ENCODE measurements around the gene MCL1.
A peak's percentile ranks its signal among the peaks of the same experiment; 100 is the strongest.
"Not testable (repeated sequence)": the region's sequence is repeated elsewhere in the genome, so short reads cannot be mapped to it uniquely, and the experiment has no call there.

The MCL1 gene

DNA sequence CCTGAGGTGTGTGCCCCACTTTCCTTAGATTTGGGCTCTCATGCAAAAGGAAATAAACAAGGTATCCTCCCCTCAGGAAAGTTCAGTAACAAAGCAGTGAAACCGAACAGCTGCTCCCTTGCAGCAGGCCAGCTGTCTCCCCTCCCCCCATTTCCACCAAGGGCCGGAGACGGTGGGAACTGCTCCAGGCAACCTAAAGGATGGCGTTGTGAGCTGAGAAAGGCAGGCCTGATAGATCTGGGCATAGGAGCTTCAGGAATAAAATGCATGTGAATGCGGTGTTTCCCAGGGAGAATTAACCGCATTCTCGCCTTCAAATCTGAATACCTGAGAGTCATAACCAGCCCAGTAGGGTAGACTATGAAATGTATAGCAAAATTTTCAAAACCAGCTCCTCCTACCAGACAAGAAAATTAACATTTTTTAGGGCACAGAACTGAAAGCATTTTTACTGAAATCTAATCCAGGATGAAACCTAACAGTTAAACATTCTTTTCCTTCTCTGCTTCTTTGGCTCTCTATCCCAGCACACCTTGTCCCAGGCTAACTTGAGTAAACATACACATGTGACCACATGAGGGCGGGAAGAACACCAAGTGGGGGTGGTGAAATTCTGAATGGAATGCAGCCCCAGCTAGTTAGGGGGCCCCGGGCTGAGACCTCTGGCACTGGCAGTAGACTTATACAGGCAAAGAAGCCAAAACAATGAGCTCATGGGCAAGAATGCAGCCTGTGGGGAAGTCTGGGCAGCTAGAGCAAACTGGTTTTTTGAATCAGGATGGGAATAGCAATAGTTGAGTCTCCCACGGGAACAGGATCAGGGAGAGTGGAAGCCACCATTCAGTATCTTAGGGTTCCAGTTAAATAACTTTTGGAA, 11.5 kb downstream of the MCL1 start:
- DNase-seq = peak; percentile 86 to 93

DNA sequence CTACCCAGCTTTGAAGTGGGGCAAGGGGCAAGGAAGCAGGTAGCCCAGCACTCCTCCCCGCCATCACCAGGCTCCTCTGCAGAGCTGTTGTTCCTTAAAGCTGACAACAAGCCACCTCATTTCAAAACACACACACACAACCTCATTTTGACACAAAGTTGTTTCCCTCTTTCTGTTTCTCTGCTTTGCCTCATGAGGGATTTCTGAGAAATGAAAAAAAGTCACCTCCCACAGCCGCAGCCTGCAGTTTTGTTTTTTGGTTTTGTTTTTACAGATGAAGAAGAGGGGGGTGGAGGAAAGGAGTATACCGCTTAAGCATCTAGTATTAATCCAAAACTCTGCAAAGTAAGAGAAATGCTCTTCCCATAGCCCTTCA, 12.1 kb downstream of the MCL1 start:
- no peak for DNase-seq

DNA sequence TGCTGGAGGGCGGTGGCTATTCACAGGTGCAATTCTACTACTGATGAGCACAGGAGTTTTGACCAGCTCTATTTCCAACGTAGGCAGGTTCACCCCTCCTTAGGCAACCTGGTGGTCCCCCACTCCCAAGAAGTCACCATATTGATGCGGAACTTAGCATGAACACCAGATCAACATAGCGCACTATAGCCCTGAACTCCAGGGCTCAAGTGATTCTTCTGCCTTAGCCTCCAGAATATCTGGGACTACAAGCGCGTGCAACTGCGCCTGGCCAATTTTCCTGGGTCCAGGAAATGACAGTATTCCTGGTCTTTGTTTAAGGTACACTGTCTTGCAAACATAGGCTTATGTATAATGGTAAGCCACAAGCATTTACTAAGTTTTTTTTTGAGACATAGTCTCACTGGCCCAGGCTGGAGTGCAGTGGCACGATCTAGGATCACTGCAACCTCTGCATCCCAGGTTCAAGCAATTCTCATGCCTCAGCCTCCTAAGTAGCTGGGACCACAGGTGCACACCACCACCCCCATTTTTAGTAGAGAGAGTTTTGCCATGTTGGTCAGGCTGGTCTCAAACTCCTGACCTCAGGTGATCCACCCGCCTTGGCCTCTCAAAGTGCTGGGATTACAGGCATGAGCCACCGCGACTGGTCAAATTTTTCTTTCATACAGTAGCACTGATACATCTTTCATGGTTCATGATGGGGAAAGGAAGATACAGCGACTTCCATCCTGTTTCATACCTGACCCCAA, 12.6 kb downstream of the MCL1 start:
- DNase-seq = no peak

DNA sequence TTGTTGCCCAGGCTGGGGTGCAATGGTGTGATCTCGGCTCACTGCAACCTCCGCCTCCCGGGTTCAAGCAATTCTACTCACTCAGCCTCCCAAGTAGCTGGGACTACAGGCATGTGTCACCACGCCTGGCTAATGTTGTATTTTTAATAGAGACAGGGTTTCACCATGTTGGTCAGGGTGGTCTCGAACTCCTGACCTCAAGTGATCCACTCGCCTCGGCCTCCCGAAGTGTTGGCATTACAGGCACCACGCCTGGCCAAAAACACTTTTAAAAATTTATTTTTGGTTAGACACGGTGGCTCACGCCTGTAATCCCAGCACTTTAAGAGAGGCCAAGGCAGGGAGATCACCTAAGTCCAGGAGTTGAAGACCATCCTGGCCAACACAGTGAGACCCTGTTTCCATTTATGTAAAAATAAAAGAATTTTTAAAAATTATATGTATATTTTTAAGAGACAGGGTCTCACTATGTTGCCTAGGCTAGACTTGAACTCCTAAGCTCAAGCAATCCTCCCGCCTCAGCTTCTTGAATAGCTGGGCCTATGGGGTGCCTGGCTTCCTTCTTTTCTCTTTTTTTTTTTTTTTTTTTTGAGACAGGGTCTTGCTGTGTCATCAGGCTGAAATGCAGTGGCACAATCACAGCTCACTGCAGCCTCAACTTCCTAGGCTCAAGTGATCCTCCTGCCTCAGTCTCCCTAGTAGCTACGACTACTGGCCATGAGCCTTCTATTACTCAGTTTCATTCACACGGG, 14.0 kb downstream of the MCL1 start:
- not testable (repeated sequence) for DNase-seq

DNA sequence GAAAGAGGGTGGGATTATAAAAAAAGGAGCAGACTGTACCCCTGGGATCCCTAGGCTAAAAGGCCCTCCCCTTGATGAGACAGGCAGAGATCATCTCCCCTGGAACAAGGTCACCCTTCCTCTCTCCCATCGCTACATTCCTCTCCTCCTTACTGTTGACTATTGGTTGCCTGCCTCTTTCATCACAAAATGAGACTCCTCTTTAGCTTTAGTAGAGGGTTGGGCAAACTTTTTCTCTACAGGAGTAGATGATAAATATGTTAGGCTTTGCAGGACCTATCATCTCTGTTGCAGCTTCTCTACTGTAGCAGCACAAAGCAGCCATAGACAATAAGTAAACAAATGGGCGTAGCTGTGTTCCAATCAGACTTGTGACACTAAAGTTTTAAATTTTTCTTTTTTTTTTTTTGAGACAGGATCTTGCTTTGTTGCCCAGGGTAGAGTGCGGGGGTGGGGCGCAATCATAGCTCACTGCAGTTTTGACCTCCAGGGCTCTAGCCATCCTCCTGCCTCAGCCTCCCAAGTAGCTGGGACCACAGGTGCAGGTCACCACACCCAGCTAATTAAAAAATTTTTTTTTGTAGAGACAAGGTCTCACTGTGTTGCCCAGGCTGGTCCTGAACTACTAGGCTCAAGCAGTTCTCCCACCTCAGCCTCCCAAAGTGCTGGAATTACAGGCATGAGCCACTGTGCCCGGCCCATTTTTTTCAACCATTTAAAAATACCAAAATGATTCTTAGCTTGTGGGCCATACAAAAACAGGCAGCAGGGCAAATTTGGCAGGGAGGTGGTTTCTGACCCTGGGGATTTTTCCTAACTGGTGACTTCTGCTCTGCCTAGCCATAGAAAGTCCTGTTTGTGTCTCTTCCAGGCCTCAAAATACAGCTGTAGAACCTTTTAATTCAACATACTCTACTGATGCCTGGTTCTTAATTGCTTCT, 15.1 kb downstream of the MCL1 start:
- DNase-seq = no peak

DNA sequence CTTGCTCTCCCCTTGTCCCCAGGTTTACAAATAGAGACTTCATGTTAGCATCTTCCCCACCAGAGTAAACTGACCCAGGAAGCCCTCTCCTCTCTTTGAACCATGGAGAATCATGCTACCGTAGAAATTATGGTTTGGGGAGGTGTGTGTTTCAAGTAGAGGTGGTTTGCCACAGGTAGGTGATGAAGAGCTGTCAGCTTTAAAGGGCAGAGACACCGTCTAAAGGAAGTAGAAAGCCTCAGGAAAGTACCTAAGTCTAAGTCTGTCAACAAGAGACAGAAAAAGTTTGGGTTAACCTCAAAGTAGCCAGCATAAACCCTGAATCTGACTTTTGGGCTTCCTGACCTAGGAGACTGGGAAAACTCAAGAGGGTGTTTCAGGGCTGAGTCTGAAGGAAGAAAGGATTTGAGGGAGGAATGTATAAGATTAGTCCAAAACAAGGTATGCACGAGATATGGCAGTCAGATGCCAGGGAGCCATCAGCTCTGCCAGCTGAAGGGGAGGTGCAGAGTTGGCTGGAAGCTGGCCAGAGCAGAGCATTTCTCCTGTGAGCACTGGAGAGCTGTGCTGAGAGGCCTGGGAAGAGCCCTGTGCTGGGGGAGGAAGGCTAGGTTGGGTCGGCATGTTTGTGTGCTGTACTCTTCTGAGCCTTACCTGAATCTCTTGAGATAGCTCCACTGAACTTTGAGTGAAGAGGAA, 15.9 kb downstream of the MCL1 start:
- DNase-seq = peak; percentile 88 to 90

DNA sequence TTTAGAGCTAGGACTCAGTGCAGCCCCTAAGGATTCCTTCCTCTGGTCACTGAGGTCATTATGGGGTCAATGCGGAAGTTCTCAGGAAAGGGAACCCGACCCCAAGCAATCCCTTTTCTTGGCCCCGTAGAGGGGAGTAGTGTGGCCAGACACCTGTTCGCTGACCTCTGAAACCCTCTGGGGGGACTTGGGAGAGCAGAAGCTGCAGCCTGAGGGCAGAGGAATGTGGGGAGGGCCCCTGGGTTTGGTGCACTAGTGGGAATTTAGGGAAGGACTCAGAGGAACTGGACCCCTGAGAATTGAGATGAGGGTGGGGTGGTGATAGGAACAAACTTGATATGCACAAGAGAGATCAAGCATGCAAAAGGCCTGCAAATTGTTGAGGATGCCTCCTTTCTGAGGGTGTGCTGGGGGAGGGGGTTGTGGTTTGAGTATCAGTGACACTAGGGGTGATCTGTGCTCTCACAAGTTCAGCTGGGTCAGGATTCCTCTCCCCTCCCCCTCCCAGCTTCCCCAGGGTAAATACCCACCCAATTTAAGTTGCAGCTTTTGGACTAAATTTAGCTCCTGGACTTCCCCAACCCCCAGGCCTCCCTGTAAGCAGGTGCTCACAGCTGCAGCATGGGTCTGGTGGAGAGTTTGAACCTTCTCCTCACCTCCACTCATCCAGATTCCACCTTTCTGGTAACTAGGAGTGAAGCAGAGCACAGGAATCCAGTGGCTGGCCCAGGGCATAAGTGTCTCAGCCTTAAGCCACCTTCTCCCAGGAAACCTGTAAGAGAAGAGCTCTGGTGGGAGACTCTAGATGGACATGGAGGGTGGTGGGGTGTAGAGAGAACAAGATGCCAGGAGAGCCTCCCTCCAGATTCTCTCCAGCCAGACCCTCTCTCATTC, 16.7 kb downstream of the MCL1 start:
- peak; percentile 56 to 76 for DNase-seq

DNA sequence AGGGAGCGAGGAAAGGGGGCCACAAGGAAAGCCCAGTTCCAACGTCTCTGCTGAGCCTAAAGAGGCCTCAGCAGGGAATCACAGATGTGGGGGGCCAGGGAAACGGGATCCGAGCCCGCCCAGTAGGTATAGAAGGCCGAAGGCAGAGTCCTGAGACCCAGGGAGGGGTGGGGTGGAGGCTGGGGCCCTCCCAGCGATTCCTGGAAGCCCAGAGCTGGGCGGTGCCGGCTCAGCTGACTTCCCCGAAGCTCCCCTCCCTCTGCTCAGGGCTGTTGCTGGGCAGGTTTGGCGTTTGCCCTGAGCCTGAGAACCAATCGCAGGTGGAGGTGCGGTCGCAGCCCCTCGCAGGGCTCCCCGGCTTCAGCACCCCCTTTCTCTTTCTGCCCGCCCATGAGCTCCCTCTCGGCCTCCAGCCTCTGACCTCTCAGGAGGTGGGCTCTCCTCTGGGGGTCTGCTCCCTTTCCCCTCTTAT, 17.4 kb downstream of the MCL1 start:
- peak; percentile 93 to 96 for DNase-seq

DNA sequence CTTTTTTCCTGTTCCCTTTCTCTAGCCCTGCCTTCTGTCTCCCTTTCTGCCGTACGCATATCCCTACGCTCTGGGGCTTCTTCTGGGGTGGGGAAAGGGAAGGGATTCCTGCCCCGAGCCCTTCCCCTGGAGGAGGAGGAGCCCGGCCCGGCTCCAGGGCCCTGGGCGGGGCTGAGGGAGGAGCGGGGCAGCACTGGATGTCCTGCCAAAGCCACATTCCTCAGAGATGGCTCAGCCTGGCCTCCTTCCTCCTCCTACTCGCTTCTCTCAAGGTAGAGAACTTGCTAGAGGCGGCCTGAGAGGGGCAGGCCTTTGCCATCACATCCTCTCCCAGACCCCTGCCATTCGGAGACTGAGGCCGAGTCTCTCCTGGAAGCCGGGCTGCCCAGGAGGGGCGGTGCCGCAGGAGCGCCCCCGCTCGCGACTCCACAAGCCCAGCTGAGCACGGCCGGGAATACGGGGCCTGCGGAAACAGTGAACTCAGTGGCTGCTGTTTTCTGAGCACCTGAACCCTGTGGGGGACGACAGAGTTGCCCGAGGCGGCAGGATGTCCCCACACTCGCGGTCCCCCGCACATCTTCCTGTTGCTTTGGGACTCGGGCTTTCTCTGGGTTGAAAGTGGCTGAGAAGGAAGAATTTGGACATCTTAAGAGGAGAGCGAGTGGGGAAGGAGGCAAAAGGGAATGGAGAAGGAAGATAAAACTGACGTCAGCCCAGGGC, 18.0 kb downstream of the MCL1 start:
- peak; percentile 91 to 95 for DNase-seq

DNA sequence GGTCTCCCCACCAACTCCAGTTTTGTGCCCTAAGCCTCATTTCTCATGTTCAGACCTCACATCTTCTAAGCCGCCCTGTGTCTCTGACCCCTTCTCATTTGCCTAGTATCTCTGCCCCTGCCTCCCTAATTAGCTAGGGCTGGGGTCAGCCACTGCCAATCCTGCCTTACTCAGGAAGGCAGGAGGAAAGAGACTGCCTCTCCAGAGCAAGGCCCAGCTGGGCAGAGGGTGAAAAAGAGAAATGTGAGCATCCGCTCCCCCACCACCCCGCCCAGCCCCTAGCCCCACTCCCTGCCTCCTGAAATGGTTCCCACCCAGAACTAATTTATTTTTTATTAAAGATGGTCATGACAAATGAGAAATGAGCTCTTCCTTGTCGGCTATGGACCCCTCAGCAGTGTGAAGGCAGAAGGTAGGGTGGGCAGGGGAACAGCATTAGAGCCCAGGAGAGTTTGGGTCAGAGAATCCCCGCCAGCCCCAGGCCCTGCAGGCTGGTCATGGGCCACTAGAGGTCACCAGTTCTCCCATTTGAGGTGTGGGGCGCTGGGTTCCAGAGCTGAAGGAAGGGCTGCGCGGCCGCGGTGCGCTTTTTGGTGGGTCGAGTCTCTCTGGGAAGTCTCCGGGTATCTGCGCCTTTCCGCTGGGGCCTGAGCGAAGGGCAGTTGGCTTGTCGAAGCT, 18.7 kb downstream of the MCL1 start:
- peak; percentile 95 to 98 for DNase-seq

DNA sequence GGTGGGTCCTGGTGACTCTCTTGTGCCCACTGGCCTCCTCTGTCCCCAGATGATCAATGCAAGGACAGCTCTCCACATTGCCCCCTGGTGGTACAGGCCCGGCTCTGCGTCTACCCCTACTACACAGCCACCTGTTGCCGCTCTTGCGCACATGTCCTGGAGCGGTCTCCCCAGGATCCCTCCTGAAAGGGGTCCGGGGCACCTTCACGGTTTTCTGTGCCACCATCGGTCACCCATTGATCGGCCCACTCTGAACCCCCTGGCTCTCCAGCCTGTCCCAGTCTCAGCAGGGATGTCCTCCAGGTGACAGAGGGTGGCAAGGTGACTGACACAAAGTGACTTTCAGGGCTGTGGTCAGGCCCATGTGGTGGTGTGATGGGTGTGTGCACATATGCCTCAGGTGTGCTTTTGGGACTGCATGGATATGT, 19.4 kb downstream of the MCL1 start:
- DNase-seq = peak; percentile 83 to 89

DNA sequence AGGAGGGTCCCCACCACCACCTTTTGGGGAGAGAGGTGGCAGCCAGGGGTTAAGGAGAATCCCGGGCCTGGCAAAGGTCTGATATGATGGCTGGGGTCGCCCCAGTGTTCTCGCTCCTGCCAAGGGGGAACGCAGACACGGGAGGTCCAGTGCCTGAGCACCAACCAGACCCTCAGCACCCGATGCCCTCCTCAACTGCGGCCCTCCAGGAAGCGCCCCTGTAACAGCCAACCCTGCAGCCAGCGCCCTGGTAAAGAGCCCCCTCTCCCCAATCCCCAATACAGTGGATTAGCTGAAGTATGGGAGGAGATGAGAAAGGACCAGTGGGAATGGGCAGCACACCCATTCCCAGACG, 19.8 kb downstream of the MCL1 start:
- no peak for DNase-seq

DNA sequence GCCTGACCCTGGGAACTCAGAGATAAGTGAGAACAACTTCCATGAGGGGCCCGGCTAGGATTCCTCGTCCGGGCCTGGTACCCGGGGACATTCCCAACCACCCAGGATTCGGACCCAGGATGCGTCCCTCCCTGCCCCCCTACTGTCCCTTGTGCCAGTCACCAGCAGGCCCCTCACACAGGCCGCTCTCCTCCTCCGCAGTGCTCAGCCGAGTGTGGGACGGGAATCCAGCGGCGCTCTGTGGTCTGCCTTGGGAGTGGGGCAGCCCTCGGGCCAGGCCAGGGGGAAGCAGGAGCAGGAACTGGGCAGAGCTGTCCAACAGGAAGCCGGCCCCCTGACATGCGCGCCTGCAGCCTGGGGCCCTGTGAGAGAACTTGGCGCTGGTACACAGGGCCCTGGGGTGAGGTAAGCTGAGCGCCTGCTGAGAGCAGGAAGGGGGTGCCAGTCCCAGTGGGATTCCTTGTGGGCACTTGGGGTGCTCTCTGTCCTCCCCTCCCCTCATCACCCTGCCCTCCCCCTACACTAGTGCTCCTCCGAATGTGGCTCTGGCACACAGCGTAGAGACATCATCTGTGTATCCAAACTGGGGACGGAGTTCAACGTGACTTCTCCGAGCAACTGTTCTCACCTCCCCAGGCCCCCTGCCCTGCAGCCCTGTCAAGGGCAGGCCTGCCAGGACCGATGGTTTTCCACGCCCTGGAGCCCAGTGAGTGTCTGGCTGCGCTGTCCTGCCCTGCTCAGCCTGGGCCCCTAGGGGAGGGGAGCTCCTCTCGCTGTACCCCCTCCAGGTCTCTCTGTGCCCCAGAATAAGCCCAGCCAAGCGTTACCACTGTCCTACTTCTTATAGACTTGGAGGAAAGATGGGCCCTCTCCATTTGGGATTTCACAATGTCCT, 20.4 kb downstream of the MCL1 start:
- DNase-seq = no peak

DNA sequence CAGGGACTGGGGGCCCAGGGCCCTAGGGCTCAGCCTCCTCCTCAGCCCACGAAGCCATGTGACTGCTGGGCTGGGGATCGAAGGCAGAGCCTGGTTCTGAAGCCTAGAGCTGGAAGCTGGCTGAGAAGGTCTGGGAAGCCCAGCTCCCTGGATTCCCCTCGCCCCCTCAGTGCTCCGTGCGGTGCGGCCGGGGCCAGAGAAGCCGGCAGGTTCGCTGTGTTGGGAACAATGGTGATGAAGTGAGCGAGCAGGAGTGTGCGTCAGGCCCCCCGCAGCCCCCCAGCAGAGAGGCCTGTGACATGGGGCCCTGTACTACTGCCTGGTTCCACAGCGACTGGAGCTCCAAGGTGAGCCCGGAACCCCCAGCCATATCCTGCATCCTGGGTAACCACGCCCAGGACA, 21.1 kb downstream of the MCL1 start:
- no peak for DNase-seq

DNA sequence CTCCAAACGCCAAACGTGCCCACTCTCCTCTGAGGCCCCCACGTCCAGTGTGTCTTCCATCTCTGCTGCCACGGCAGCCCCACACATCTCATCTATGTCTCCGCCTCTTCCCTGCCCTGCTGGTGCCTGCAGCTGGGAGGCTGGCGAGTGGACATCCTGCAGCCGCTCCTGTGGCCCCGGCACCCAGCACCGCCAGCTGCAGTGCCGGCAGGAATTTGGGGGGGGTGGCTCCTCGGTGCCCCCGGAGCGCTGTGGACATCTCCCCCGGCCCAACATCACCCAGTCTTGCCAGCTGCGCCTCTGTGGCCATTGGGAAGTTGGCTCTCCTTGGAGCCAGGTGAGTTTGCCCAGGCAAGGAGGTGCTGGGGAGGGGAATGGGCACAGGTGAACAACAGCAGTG, 21.6 kb downstream of the MCL1 start:
- no peak for DNase-seq

DNA sequence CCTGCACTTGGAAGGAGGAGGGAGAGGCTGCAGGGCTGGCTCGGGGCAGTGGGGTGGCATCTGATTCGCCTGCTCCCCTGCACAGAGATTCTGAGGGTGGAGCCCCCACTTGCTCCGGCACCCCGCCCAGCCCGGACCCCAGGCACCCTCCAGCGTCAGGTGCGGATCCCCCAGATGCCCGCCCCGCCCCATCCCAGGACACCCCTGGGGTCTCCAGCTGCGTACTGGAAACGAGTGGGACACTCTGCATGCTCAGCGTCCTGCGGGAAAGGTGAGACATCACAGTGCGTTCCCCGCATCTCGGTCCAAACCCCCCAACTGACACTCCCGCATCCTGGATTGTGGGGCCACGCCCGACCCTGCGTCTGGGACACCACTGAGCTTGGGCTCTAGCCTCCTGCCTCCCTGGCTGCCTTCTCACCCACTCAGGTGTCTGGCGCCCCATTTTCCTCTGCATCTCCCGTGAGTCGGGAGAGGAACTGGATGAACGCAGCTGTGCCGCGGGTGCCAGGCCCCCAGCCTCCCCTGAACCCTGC, 22.3 kb downstream of the MCL1 start:
- no peak for DNase-seq

DNA sequence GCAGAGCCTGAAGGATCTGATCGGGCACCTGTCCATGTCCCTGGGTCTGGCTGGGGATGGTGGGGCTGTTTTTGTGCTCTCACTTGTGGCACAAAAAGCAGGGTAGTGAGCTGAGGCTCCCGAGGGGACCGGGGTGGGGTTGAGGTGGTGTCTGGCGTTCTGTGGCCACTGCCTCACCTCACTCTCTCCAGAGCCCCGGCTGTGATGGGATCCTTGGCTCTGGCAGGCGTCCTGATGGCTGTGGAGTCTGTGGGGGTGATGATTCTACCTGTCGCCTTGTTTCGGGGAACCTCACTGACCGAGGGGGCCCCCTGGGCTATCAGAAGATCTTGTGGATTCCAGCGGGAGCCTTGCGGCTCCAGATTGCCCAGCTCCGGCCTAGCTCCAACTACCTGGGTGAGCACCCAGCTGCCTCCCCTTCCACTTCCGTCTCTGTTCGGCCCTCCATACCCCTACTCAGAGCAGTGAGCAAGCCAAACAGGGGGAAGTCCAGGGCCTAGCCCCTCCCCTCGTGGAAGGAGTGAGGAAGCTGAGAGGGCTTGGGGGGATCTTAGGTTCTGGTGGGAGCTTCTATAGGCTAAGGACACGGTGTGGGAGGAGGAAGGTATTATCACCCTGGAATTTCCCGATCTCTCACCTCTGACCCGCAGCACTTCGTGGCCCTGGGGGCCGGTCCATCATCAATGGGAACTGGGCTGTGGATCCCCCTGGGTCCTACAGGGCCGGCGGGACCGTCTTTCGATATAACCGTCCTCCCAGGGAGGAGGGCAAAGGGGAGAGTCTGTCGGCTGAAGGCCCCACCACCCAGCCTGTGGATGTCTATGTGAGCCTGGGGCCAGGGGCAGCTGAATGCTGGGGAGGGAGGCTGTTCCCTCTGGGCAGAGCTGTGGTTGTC, 23.2 kb downstream of the MCL1 start:
- DNase-seq = no peak

Measured in SHP77 (cell line).